ENCODE results near the gene TIMP1.

- TF ChIP-seq CTCF (conservative IDR thresholded peaks at IDR 0.05; ENCODE audit: low read depth in 2 of 2) (no peak), EZH2 (IDR thresholded peaks at IDR 0.05; ENCODE audit: low read depth, unreplicated experiment) (no peak), POLR2AphosphoS5 (IDR thresholded peaks at IDR 0.05; ENCODE audit: low read depth) (no peak), NANOG (IDR thresholded peaks at IDR 0.05; ENCODE audit: borderline replicate concordance) (no peak), CREB1 (CRISPR knock-in tag; IDR thresholded peaks at IDR 0.05; ENCODE audit: low read depth) (no peak), EZH2phosphoT487 (IDR thresholded peaks at IDR 0.05; ENCODE audit: unreplicated experiment) (no peak), REST (IDR thresholded peaks at IDR 0.05; ENCODE audit: unreplicated experiment) (no peak), ZNF331 (CRISPR knock-in tag; IDR thresholded peaks at IDR 0.05; ENCODE audit: low read depth) (no peak), ETS1 (IDR thresholded peaks at IDR 0.05) (no peak), JUNB (IDR thresholded peaks at IDR 0.05; ENCODE audit: unreplicated experiment) (no peak), STAT1 (IDR thresholded peaks at IDR 0.05; ENCODE audit: unreplicated experiment) (no peak)
Observed at GRCh38 chrX:47634871-47635575, 52.8 kb downstream of the TIMP1 start.

Data from GM23338 (cell line).